Stimulated activated CD4-positive, alpha-beta T cell treated with anti-CD3 and anti-CD28 coated beads, Interleukin-4, amount 100 ng/mL, for 1 hour (primary cell): Measurements from ENCODE around the gene HIVEP1.
A peak's percentile ranks its signal among the peaks of the same experiment; 100 is the strongest.

Source experiments
- DNase-seq: peaks from one replicate; pipeline ENCODE4 v3.0.0-alpha.2; 2020

Gene HIVEP1

DNA sequence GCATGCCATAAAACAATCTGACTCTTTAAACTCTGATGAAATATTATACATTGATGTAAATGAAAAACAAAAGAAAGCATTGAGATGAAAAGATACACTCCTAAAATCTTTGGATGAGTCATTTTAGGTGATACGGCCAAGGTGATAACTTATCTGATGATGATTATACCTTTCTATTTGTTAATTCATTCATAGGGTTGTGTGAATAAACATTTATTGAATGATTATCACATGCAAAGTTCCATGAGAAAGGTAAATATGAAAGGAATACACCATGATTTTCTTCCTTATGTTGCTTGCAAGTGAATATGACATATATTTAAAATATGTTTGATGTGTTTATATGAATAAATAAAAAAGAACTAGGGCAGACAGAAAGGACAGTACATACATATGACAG, 15.4 kb upstream of the HIVEP1 start:
- DNase-seq: no peak

- no peak for DNase-seq
These were observed 12.9 kb upstream of the HIVEP1 start for GRCh38 chr6:11999246-11999645.

DNA sequence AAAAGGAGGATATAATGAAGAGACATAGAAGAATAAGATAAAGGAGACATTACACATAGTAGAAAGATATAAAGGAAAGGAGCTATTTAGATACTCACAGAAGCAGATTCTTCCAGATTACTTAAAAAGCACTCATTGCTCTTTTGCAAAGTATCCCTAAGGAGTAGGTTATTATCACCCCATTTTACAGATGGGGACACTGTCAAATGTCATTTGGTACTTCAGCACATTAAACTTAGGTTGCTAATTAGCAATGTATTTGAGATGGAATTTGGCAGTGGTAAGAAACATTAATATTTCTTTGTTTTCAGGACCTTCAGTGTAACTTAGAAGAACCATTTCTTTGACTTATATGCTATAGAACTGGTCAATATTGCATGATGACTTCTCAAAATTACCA, 11.9 kb upstream of the HIVEP1 start:
- no peak for DNase-seq

DNA sequence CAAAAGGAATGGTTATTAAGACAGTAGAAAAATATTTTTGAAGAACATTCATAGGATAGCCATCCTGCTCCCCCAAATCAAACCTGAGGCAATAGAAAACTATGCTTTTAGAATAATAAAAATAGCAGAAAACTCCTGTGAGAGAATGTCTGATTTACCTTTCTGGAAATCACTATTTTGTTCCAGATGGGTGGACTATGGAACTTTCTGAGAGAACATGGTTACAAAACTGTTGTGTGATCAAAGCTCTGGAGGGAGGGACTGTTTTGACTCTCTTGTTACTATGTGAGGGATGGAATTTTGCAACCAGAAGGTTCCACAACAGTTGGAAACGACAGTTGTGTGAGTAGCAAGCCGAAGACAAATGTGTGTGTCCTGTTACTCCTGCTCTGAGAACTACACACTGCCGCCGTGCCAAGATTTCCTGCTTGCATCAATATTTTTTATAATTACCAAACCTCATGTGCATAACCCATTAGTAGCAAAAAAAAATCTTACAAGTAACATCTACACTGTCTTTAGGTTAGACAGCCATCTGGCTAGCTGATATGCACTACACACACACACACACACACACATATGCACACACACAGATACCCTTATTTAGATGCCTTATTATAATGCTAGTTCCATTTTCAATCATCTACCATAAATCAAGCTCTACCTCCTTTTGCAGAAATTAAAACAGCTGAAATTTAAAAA, 11.0 kb upstream of the HIVEP1 start:
- DNase-seq: no peak

GRCh38 chr6:12001706-12002435, 10.2 kb upstream of the HIVEP1 start:
- no peak for DNase-seq

GRCh38 chr6:12007473-12007872, 4.6 kb upstream of the HIVEP1 start:
- DNase-seq: no peak

DNA sequence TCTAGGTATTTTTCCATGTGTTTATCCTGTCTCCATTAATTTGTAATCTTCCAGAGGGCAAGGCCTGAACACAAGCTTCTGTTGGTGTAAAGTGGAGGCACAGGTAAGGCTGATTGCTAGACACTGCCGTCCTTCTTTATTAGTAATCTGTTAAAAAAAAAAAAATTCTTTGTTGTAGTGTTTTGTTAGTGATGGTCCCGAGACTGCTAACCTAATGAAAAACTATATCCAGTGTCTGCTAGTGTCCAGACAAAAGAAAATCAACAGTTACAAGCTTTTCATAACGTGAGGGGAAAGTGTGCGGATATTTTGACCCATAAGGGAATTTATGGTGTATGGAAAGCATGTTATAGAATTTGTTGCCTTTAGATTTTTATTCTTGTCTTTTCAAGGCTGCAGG, 4.2 kb upstream of the HIVEP1 start:
- no peak for DNase-seq

GRCh38 chr6:12008366-12009179, 3.5 kb upstream of the HIVEP1 start:
- DNase-seq: peak; percentile 81

GRCh38 chr6:12009180-12009685, 2.9 kb upstream of the HIVEP1 start:
- DNase-seq: no peak

GRCh38 chr6:12009876-12010634, 2.1 kb upstream of the HIVEP1 start:
- DNase-seq: no peak

GRCh38 chr6:12010635-12011275, 1.4 kb upstream of the HIVEP1 start:
- DNase-seq: peak; percentile 33

DNA sequence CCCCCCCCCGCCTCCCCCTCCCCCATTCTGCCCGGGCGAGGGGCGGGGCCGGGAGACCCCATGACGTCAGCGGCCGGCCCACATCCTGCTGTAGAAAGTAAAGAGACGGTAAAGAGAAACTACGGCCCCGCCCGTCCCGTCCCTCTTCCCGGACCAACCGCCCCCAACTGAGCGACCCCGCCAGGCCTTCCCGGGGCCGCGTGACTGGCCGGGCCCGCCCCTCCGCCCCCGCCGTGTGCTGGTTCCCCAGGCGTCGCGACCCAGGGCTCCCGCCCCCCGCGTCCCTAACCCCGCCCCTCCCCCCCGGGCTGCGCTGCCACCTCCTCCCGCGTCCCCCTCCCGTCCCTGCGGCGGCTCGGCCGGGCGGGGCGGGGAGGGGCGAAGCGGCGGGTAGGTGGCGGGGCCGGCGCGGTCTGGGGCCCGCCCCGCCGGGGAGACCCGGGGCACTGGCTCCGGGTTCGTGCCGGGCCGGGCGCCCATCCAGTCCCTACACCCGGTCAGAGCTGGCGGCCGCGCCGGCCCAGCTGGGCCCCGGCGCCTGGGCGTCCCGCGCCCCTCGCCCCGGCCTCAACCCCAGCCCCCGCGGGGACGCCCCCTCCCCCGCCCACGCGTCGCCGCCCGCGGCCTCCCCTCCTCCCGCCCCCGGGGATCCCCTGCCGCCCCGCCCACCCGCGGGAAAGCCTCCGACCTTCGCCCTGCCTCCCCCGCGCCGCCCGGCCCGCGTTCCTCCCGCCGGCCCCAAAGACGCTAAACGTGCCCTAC, 655 bp upstream of the HIVEP1 start:
- peak; percentile 96 for DNase-seq

DNA sequence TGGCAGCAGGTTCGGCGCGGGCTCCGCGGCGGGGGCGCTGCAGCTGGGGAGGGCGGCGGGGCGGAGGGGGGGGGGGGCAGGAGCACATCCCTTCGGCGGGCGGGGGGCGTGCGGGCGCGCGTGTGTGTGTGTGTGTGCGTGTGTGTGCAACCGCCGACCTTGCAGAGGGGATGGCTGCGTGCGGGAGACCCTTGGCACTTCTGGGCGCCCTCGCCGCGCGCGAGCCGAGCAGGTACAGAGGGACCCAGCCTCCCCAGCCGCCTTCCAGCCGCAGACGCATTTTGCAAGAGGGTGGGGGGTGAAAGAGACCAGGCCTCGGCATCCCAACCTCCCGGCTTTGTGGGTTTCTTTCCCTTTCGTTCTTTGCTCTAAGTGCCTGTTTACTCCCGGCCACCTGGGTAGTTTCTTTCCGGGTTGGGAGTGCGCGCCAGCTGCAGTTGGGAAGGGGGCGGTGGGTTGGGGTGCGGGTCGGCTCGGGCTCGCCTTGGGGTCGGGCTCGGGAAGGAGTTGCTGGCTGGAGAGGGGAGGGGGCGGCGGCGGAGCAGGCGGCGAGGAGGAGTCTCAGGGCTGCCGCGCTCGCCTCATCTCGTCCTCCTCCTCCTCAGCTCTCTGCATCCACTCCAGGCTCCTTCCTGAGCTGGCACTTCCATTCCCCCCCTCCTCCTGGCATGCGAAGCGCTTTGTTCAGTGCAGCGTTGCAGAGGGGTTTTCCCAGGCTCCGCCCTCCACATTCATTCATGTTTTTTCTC, 620 bp downstream of the HIVEP1 start:
- DNase-seq: peak; percentile 80

DNA sequence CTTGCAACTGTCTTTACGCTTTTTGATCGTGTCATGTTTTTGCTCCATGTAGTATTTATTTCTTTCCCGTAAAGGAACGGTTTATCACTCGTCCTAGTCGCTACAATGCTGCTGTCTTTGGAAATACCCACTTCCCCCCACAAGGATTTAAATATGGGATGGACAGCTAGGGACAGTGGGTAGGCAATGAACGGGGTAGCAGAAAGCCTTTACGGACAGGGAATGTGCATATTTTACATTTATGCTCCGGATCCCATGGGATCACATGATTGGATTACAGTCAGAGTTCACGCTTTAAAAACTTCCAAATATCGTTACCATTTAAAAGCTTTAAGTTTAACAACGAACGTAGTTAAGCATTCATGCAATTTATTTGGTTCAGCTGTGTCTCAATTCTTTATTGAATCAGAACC, 1.2 kb downstream of the HIVEP1 start:
- DNase-seq: no peak

DNA sequence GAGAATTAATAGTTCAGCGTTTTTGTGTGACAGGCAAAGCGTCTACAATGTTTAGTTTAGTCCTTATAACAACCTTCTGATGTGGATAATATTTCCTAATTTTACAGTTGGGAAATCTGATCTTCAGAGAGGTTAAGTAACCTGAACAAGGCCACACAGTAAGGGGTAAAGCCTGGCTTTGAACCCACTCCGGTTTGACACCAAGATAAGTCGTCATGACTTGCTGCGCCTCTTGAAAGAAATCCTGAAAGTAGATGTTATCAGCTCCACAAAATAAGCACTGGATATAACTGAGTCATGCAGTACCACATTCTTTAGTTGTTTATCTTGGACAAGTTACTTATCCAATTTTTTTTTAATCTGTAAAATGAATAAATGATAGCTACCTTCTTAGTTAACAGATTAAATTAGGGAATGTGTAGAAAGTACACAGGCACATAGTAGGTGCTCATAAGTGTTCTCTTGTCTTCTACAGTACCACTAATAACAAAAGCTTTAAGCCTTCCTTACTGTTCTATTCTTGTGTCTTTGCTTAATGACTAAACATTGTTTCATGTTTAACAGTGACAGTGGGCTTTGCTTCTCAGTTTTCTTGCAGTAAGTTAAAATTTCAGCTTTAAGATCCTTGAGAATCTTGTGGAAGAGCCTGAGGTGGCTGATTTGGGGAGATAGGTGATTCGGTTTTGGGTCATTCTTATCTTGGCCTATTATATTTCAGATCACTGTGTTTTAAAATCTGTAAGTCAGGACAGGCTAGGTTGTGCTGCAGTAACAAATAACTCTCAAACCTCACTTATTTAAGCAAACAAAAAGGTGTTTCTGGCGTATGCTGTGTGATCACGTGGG, 2.1 kb downstream of the HIVEP1 start:
- DNase-seq: no peak

DNA sequence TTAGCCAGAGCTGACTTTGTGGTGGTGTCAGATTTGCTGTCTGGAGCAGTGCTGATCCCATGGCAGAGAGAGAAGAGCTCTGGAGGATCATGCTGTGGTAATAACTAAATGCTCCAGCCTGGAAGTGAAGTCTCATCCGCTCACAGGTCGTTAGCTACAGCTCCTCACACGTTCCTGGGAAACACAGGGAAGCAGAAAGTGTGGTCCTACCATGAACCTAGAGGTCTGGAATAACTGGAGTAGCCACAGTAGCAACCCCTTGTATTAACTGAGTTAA, 2.7 kb downstream of the HIVEP1 start:
- no peak for DNase-seq

- DNase-seq: no peak
These were observed 5.2 kb downstream of the HIVEP1 start for GRCh38 chr6:12017263-12017662.

DNA sequence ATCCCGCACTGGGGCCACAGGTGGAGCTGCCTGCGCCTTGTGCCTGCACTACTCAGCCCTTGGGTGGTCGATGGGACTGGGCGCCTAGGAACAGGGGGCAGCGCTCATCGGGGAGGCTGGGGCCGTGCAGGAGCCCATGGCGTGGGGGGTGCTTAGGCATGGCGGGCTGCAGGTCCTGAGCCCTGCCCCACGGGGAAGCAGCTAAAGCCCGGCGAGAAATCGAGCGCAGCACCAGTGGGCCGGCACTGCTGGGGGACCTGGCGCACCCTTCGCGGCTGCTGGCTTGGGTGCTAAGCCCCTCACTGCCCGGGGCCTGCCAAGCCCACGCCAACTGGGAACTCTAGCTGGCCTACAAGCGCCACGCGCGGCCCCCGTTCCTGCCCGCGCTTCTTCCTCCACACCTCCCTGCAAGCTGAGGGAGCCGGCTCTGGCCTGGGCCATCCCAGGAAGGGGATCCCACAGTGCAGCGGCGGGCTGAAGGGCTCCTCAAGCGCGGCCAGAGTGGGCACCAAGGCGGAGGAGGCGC, 5.8 kb downstream of the HIVEP1 start:
- no peak for DNase-seq

DNA sequence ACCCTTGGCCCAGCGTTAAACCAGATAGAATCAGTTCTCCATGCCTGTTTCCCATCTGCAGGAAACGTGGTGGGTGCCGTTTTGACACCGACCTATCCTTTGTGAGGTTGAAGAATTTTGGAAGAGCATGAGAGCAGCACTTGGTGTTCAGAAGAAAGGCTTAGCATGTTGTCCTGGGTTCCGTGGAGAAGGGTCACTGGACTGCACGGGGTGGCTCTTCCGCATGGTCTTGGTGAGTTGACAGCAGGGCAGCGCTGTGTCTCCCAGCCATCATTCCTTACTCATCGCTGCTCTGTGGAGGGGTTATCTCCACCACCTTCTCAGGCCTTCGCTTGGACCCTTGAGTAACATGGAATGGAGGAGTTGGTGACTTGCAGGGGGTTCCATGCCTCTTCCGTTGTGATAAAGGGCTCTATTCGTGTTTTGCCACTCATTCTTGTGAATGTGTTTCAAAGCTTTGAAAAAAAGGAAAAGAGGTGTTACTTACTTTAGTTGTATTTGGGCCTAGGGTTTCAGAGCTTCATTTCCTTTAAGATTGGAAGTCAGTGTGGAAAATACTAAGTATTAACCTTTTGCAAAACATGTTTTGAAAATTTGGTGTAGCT, 8.2 kb downstream of the HIVEP1 start:
- DNase-seq: no peak
